Astrocyte (in vitro differentiated cells and primary cell): Measurements from ENCODE around the gene SEC31B.

Experiments used
- EZH2 ChIP-seq: IDR thresholded peaks from 2 replicates; pipeline ENCODE4 v1.6.1; 2012; ENCODE audit warnings: mild to moderate bottlenecking, low read length, inconsistent platforms; ENCODE audit not compliant: insufficient read depth
- TF ChIP-seq, protein P1 (sequence below): IDR thresholded peaks from 2 replicates; pipeline ENCODE4 v1.5.1; 2011; ENCODE audit warnings: low read depth, mild to moderate bottlenecking, inconsistent platforms, low read length, moderate library complexity; ENCODE audit not compliant: insufficient read depth

DNA sequence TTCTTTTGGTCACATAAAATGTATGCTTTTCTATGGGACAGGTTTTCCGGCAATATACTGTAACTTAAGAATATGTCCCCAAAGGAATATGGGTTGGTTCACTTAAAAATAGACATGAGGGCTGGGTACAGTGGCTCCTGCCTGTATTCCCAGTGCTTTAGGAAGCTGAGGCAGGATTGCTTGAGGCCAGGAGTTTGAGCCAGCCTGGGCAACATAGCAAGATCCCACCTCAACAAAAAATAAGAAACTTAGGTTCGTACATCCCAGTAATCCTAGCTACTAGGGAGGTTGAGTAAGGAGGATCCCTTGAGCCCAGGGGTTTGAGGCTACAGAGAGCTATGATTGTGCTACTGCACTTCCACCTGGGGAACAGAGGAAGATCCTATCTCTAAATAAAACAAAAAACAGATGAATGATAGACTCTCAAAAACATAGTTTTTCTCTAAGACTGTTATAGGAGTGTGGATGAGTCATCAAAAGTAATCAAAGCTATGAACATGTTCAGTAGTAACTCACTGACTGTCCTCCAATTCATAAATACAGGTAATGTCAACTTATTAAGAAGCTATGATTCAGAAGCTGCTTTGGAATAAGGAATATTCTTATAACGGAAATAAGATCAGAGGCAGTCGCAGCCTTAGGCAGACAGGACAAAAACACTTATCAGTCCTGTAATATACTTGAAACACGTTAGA, 2.6 kb upstream of the SEC31B start:
- no peak for TF ChIP-seq EZH2
- TF ChIP-seq, protein P1, sequence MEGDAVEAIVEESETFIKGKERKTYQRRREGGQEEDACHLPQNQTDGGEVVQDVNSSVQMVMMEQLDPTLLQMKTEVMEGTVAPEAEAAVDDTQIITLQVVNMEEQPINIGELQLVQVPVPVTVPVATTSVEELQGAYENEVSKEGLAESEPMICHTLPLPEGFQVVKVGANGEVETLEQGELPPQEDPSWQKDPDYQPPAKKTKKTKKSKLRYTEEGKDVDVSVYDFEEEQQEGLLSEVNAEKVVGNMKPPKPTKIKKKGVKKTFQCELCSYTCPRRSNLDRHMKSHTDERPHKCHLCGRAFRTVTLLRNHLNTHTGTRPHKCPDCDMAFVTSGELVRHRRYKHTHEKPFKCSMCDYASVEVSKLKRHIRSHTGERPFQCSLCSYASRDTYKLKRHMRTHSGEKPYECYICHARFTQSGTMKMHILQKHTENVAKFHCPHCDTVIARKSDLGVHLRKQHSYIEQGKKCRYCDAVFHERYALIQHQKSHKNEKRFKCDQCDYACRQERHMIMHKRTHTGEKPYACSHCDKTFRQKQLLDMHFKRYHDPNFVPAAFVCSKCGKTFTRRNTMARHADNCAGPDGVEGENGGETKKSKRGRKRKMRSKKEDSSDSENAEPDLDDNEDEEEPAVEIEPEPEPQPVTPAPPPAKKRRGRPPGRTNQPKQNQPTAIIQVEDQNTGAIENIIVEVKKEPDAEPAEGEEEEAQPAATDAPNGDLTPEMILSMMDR, result no peak
